ENCODE measurements around the gene ANKFN1.

Gene ANKFN1

GRCh38 chr17:56231693-56232092 lies 78.4 kb downstream of the ANKFN1 start:
- no peak overlapping the region for H3K4me3 ChIP-seq (replicated peaks; ENCODE audit: low read depth, low read length)
- TF ChIP-seq CTCF (IDR thresholded peaks at IDR 0.05; ENCODE audit: low read depth, low read length, missing control alignments): no peak
- no peak for DNase-seq (ENCODE audit: extremely low read depth, low read depth)

GRCh38 chr17:56244268-56244890 lies 91.1 kb downstream of the ANKFN1 start:
- TF ChIP-seq CTCF (IDR thresholded peaks at IDR 0.05; ENCODE audit: low read depth, low read length, missing control alignments): no peak
- DNase-seq (ENCODE audit: extremely low read depth, low read depth): no peak
- H3K4me3 ChIP-seq (replicated peaks; ENCODE audit: low read depth, low read length): no peak overlapping the region

GRCh38 chr17:56247816-56248215 lies 94.5 kb downstream of the ANKFN1 start:
- TF ChIP-seq CTCF (IDR thresholded peaks at IDR 0.05; ENCODE audit: low read depth, low read length, missing control alignments): no peak
- DNase-seq (ENCODE audit: extremely low read depth, low read depth): no peak
- no peak overlapping the region for H3K4me3 ChIP-seq (replicated peaks; ENCODE audit: low read depth, low read length)

GRCh38 chr17:56257075-56257474 lies 103.8 kb downstream of the ANKFN1 start:
- DNase-seq (ENCODE audit: extremely low read depth, low read depth): no peak

GRCh38 chr17:56260376-56261002 lies 107.2 kb downstream of the ANKFN1 start:
- DNase-seq (ENCODE audit: extremely low read depth, low read depth): no peak
- H3K4me3 ChIP-seq (replicated peaks; ENCODE audit: low read depth, low read length): no peak overlapping the region
- no peak for TF ChIP-seq CTCF (IDR thresholded peaks at IDR 0.05; ENCODE audit: low read depth, low read length, missing control alignments)

More at GRCh38 chr17:56257075-56257474, 103.8 kb downstream of the ANKFN1 start:
- no peak for TF ChIP-seq CTCF (IDR thresholded peaks at IDR 0.05; ENCODE audit: low read depth, low read length, missing control alignments)
- no peak overlapping the region for H3K4me3 ChIP-seq (replicated peaks; ENCODE audit: low read depth, low read length)

GRCh38 chr17:56262803-56263202 lies 109.5 kb downstream of the ANKFN1 start:
- no peak for DNase-seq (ENCODE audit: extremely low read depth, low read depth)
- H3K4me3 ChIP-seq (replicated peaks; ENCODE audit: low read depth, low read length): no peak overlapping the region
- no peak for TF ChIP-seq CTCF (IDR thresholded peaks at IDR 0.05; ENCODE audit: low read depth, low read length, missing control alignments)
